BJ (cell line): ENCODE data around the gene FLNC. TPM values are rescaled to one million over a fixed set of nuclear protein-coding genes. Genes with fewer than 3 reads are reported as not detected.

ENCODE experiments used
- CTCF ChIA-PET: fragments of 350-600 bp; formaldehyde crosslinking; extraction: SDS; loops from one replicate; lab custom pipeline; 2021; ENCODE audit warnings: antibody characterized with exemption, inconsistent platforms; lab: Yijun Ruan, JAX
- POLR2A ChIA-PET: fragments of 300-600 bp; sonication (Branson Sonifier 250); formaldehyde crosslinking; extraction: SDS; loops from one replicate; lab custom pipeline; 2021; ENCODE audit warnings: antibody characterized with exemption; lab: Charles Lee
- DNase-seq: peaks from one replicate; pipeline ENCODE4 v3.0.0-alpha.2; 2011; ENCODE audit warnings: low read depth
- H3K27me3 ChIP-seq: 2 replicates; pipeline ENCODE4 v1.6.0; 2011; ENCODE audit warnings: low read length; ENCODE audit not compliant: control insufficient read depth, insufficient read depth
- H3K36me3 ChIP-seq: 2 replicates; pipeline ENCODE4 v1.5.1; 2011; ENCODE audit warnings: low read length; ENCODE audit not compliant: control insufficient read depth, insufficient read depth
- H3K4me3 ChIP-seq: 2 replicates; pipeline ENCODE4 v1.5.1; 2011; ENCODE audit warnings: low read depth, mild to moderate bottlenecking, control low read depth, low read length
- CTCF ChIP-seq: IDR thresholded peaks from 2 replicates; pipeline ENCODE4 v1.5.1; 2011; ENCODE audit warnings: low read depth, mild to moderate bottlenecking, control low read depth, inconsistent platforms, low read length, moderate library complexity; ENCODE audit not compliant: insufficient read depth
- polyA plus RNA-seq: library from polyadenylated mRNA; depleted of rRNA; stranded (reverse); fragments of >200 nt; gene quantifications from 2 replicates; pipeline ENCODE4 v1.2.3, GENCODE V29; 2011

Gene FLNC
- polyA plus RNA-seq, 1 experiment: 58.6 TPM

- ChIA-PET POLR2A (no interaction called here), CTCF (interaction anchor here (2.7 kb wide), 1 partner anchor 99 kb away, joined by 8 read pairs; the partner anchor contains the start of gene CALU)
- Histone ChIP-seq H3K4me3 (no peak overlapping the region), H3K27me3 (no peaks in the 10 kb centered on the region), H3K36me3 (peaks cover 67% of the 10 kb centered on the region)
- no peak for DNase-seq
- TF ChIP-seq CTCF: no peak
These were observed 7.3 kb downstream of the FLNC start for GRCh38 chr7:128837521-128837921.

GRCh38 chr7:128838109-128838779, 8.0 kb downstream of the FLNC start:
- no peak overlapping the region for H3K4me3 ChIP-seq
- DNase-seq: no peak
- CTCF ChIA-PET: no interaction called here
- H3K27me3 ChIP-seq: no peaks in the 10 kb centered on the region
- peaks cover 74% of the 10 kb centered on the region for H3K36me3 ChIP-seq
- TF ChIP-seq CTCF: no peak
- POLR2A ChIA-PET: no interaction called here

GRCh38 chr7:128838981-128839731, 8.9 kb downstream of the FLNC start:
- H3K36me3 ChIP-seq: peaks cover 82% of the 10 kb centered on the region
- CTCF ChIA-PET: no interaction called here
- no peak for TF ChIP-seq CTCF

GRCh38 chr7:128839751-128840177, 9.6 kb downstream of the FLNC start:
- ChIA-PET CTCF (no interaction called here), POLR2A (interaction anchor here (0.6 kb wide), 1 partner anchor 10 kb away, joined by 7 read pairs; no protein-coding TSS in a partner anchor)
- TF ChIP-seq CTCF: no peak
- Histone ChIP-seq H3K4me3 (no peak overlapping the region), H3K36me3 (peaks cover 88% of the 10 kb centered on the region), H3K27me3 (no peaks in the 10 kb centered on the region)
- no peak for DNase-seq

More at GRCh38 chr7:128838981-128839731, 8.9 kb downstream of the FLNC start:
- Histone ChIP-seq H3K27me3 (no peaks in the 10 kb centered on the region), H3K4me3 (no peak overlapping the region)
- no peak for DNase-seq
- POLR2A ChIA-PET: interaction anchor here (0.6 kb wide), 1 partner anchor 10 kb away, joined by 7 read pairs; no protein-coding TSS in a partner anchor
